Upper lobe of left lung (tissue), 4 donors: ENCODE measurements around the gene KRT3.

Experiments used
- POLR2A ChIP-seq, 4 donors: fragments of 450-650 bp; IDR thresholded peaks; one replicate each; pipeline ENCODE4 v1.5.1; 2016 to 2017; ENCODE audit warnings: antibody characterized with exemption in 4 of 4, mild to moderate bottlenecking in 2 of 4
- POLR2AphosphoS5 ChIP-seq, 2 donors: sonication (generic); formaldehyde crosslinking; IDR thresholded peaks; one replicate each; pipeline ENCODE4 v1.5.1; 2017; ENCODE audit warnings: antibody characterized with exemption in 2 of 2
- TF ChIP-seq, protein P1 (sequence below), 6 experiments: fragments of 450-650 bp in 4 of 6; fragments of 200-600 bp in 2 of 6; sonication (generic) in 2 of 6; IDR thresholded peaks; one replicate each; pipeline ENCODE4 v1.5.1; 2016 to 2019; ENCODE audit warnings: antibody characterized with exemption in 6 of 6

DNA sequence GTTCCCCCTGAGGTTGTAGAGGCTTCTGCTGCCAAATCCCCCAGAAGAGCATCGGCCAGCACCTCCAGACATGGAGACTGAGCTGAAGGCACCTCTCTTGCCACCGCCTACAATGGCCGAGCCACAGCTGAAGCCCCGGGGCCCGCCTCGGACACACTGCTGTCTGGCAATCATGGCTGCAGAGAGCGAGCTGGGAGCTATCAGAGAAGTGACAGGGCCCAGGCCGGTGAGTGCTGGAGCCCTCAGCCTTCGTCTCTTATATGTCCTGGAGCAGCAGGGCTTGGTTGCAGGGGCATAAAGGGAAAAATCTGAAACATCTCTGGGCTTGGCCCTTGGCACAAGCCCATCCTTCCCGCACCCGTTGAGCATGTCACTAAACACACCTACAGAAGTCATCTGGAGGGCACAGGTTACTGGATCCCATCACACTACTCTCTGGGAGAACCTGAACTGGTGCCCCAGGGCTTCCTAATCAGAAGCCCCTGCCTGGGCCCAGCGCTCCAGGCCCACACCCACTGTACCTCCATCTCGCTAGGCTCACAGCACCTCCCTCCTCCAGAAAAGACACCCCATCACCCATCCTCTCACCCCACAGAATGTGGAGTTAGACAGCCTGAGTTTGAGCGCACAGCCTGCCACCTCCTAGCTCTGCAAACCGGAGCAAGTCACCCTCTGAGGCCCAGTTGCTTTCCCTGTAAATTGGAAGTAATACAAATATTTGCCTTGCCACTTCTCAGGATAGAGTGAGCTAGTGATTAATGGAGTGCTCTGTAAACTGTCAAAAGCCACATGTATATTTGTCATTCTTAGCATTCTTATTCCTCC is 18.2 kb upstream of the KRT3 start, which contains the start of gene KRT4:
- TF ChIP-seq, protein P1, sequence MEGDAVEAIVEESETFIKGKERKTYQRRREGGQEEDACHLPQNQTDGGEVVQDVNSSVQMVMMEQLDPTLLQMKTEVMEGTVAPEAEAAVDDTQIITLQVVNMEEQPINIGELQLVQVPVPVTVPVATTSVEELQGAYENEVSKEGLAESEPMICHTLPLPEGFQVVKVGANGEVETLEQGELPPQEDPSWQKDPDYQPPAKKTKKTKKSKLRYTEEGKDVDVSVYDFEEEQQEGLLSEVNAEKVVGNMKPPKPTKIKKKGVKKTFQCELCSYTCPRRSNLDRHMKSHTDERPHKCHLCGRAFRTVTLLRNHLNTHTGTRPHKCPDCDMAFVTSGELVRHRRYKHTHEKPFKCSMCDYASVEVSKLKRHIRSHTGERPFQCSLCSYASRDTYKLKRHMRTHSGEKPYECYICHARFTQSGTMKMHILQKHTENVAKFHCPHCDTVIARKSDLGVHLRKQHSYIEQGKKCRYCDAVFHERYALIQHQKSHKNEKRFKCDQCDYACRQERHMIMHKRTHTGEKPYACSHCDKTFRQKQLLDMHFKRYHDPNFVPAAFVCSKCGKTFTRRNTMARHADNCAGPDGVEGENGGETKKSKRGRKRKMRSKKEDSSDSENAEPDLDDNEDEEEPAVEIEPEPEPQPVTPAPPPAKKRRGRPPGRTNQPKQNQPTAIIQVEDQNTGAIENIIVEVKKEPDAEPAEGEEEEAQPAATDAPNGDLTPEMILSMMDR (IDR thresholded peaks at IDR 0.05) = no peak
- no peak for TF ChIP-seq POLR2A (IDR thresholded peaks at IDR 0.05)
- no peak for TF ChIP-seq POLR2AphosphoS5 (IDR thresholded peaks at IDR 0.05)
